Fibroblast of skin of left quadriceps (primary cell): ENCODE results near the gene KRTAP22-2.

Source experiments
- DNase-seq, 2 experiments: peaks; one replicate each; pipeline ENCODE4 v3.0.0-alpha.2; 2013; ENCODE audit warnings: low read depth in 2 of 2

The KRTAP22-2 gene

DNA sequence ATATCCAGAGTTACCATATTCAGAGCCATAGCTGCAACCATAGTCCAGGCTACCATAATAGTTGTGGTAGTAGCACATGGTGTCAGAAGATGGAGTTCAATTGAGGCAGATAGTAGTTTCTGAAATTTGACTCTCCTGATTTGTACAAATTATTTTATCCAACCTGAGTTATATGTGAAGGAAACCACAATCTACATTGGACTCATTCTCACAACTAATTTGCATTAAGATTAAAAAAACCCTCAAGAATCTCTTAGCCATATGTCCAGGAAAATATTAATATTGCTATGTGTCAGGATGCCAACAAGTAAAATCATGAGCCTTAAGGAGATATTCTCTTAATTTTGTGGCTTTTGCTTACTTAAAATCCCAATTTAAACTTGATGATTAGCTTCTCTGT is at the start of gene KRTAP22-2:
KRTAP22-2 (minus strand) TSS at position 101 of the 400 bp plus-strand sequence.
- DNase-seq, result no peak

- DNase-seq, result no peak
Measured at GRCh38 chr21:30638686-30639085, 48.5 kb upstream of the KRTAP22-2 start.

DNA sequence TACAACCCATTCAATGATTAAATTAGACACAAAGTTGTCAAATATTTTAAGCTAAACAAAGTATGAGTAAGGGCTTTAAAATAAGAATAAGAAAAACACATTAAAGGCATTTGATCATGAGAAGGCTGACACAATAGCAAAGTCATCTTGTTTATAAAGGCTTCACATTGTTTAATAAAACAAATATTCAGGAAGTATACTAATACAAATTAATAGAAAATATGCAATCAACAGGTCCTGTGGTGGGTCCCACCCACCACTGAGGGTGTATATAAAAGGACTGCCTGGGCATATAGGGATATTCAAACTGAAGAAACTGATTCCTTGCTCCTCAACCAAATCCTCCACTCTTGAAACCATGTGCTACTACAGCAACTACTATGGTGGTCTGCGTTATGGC is 44.7 kb upstream of the KRTAP22-2 start, which contains the start of gene KRTAP20-2:
KRTAP20-2 (plus strand) TSS at position 301 of the 400 bp plus-strand sequence; CDS start at position 359, 58 bp downstream.
- no peak for DNase-seq

- no peak for DNase-seq
Measured at GRCh38 chr21:30629200-30629599, 39.0 kb upstream of the KRTAP22-2 start.

DNA sequence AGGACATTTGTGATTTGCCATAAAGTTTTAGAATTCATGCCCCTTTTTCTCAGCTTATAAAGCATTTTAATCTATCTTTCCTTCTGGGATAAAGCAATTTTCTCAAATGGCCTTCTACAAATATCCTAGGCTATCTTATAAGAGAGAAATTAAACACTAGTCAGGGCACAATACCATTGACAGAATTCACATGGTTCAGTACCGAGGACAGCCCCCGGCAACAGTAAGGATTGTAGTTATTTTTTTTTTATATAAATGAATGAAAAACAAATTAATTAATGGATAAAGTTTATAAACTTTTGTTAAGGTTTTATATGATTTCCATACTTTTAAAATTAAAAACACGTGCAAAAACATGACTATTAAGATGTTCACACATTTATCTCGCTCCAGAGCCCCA is 37.9 kb upstream of the KRTAP22-2 start:
- DNase-seq, result no peak

GRCh38 chr21:30625449-30626165 is 35.4 kb upstream of the KRTAP22-2 start:
- DNase-seq, result no peak

- no peak for DNase-seq
Measured at GRCh38 chr21:30623362-30623761, 33.2 kb upstream of the KRTAP22-2 start.

DNA sequence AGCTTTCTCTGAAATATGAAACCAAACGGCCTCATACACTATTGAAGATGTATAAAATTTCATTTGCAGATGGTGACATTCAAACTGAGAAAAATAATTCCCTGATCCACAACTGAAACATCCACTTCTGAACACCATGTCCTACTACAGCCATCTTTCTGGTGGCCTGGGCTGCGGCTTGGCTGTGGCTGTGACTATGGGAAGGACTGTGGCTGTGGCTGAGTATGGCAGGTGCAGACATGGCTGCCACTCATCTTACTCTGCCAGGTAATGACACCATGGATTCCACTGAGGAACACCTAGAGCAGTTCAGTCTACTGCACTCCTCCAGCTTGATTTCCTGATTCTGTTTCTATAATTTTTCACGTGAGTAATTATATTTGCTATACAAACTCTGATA is 30.3 kb upstream of the KRTAP22-2 start, which contains the start of gene KRTAP20-4:
KRTAP20-4 (plus strand) TSS at position 106 of the 400 bp plus-strand sequence.
- DNase-seq, result no peak

DNA sequence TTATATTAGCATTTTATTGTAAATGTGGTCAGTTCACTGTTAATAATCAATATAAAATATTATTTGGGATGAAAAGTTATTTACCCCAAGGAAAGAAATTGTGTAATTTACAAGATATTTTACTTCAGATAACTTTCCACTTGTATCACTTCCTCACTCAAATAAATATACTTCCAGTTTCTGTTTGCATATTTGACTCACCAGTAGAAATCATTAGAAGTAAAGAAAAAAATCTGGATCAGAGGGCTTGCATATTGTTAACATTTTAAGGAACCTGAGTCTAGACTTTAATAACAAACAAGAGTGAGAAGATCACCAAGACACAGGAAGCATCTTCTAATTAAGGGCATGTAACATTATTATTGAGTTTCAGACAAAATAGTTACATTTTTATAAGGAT is 29.9 kb upstream of the KRTAP22-2 start:
- DNase-seq, result no peak

DNA sequence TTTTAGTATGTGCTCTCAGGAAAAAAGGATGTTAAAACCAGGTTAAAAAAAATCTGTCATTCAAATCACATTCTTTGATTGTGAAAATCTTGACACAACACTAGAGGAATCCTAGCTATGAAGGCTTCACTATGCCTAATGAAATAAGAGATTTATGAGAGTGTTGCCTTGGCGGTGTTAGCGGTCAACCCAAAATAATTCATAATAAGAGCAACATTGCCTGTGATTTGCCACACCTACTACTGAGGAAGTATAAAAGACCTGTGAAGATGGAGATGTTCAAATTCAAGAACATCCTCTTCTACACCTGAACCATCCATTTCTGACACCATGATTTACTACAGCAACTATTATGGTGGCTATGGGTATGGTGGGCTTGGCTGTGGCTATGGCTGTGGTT is 25.9 kb upstream of the KRTAP22-2 start, which contains the start of gene KRTAP20-1:
KRTAP20-1 (plus strand) TSS at position 301 of the 400 bp plus-strand sequence; CDS start at position 331, 30 bp downstream.
- no peak for DNase-seq

DNA sequence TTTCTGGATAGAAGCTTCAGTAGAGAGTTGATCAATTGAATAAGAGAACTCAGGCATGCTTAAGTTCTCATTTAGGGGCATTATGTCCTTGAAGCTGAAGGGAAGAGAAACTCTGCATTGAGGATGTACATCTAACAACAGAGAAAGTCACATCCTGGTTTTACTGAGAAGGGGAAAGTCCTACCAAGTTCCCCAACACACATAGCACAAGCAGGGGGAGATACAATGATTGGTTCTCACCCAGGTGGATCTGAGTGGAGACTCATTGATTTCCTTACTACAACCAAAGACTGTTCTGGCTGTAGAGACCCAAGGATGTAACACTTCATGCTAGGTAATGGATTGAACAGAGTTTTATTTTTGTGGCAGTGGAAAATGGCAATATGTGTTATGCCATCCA is 25.0 kb upstream of the KRTAP22-2 start:
- no peak for DNase-seq

- no peak for DNase-seq
Measured at GRCh38 chr21:30613836-30614235, 23.6 kb upstream of the KRTAP22-2 start, which contains the start of gene KRTAP6-1. TSS of gene KRTAP6-1 (minus strand) at chr21:30613930. CDS start at chr21:30613904, 26 bp downstream.

- DNase-seq, result no peak
Measured at GRCh38 chr21:30612132-30612531, 21.9 kb upstream of the KRTAP22-2 start.

GRCh38 chr21:30605968-30606367 is 15.8 kb upstream of the KRTAP22-2 start:
- no peak for DNase-seq

- no peak for DNase-seq
Measured at GRCh38 chr21:30600787-30601186, 10.6 kb upstream of the KRTAP22-2 start, which contains the start of gene KRTAP22-1. TSS of gene KRTAP22-1 (plus strand) at chr21:30601087.

GRCh38 chr21:30598802-30599201 is 8.6 kb upstream of the KRTAP22-2 start, which contains the start of gene KRTAP6-2:
TSS of gene KRTAP6-2 (minus strand) at chr21:30598902. CDS start at chr21:30598874, 28 bp downstream.
- DNase-seq, result no peak

- DNase-seq, result no peak
Measured at GRCh38 chr21:30592140-30592539, 1.9 kb upstream of the KRTAP22-2 start, which contains the start of gene KRTAP6-3. TSS of gene KRTAP6-3 (plus strand) at chr21:30592440. CDS start at chr21:30592446, 6 bp downstream.

- no peak for DNase-seq
Measured at GRCh38 chr21:30582870-30583269, 7.3 kb downstream of the KRTAP22-2 start.

- DNase-seq, result no peak
Measured at GRCh38 chr21:30580132-30580531, 10.1 kb downstream of the KRTAP22-2 start.

DNA sequence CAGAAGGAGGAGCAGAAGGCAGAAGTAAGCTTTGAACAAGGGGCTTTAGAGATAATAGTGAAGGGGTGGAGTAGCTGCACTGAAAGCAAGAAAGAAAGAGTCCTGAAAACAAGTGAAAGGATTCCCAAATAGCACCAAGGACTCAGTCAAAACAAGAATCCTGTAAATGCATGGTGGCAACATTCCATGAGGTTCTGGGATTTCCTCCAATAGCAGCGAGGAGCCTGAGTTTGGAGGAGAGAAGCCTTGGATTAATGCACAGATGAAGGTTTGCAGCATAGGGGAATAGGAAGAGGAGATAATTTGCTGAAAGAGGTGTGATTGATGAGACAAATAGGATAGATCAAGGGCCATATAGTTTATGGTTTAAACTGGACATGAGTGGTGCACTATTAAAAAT is 10.9 kb downstream of the KRTAP22-2 start:
- no peak for DNase-seq

DNA sequence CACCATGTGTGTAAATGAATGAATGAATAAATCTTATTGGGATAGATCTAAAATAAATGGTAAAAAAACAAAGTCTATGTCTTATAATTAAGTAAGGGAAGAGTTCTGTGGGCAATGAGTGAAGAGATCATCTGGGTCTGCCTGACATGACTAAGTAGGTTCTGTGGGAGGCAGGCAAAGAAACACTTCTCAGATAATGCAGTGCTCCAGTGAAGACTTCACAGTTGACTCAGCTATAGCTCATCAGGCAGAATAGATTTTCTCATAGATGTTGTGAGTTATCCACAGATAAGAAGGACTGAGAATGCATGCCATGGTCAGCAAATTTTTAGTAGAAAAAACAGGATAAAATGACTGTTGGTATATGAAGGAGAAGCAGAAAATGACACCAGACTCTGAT is 12.4 kb downstream of the KRTAP22-2 start:
- no peak for DNase-seq

DNA sequence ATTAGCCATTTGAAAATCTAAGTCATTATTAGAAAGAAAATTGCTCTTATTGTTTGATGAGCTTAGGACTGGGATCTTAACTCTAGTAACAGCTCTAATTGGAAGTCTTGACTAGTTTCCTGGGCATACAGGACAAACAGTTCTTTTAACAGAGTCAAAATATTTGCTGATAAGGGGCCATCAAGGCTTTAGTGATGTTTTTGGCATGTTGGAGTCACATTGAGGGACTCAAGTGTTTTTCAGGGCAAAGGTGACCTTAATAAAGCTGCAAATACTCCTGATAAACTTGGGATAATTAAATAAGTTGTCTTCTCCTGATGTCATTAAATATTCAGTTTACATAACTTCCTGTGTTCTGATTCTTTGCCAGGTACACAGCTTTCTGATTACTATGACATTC is 22.6 kb downstream of the KRTAP22-2 start:
- no peak for DNase-seq

- DNase-seq, result no peak
Measured at GRCh38 chr21:30563630-30564029, 26.6 kb downstream of the KRTAP22-2 start.
